ENCODE measurements around the gene NCR3LG1.

NCR3LG1 gene

DNA sequence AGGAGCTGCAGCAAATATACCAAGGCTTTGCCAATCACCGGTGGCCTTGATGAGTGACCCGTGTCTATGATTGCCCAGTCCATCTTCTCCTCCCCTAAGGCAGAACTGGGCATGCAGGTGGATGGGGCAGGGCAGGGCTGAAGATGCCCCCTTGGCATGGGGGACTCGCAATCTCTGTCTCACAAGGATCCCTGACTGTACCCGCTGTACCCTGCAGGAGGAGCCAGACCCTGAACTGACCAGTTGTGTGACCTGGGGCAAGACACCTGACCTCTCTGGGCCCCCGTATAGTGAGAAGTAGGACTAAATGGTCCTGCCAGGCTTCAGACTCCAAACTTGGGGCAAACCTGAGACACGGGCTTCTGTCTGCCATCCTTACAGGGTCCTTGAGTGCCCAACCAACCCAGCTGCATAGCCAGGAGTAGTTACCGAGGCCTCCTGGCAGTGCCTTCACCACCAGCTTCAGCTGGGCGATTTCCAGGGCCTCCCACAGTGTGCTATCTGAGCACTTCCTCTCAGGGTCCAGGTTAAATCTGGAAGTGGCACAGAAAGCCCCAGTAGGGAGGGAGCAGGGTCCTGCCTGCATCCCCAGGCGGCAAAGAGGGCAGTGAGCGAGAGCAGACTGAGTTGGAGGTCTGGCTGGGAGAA, 43.3 kb downstream of the NCR3LG1 start:
- no peak for DNase-seq (ENCODE audit: low spot score)

DNA sequence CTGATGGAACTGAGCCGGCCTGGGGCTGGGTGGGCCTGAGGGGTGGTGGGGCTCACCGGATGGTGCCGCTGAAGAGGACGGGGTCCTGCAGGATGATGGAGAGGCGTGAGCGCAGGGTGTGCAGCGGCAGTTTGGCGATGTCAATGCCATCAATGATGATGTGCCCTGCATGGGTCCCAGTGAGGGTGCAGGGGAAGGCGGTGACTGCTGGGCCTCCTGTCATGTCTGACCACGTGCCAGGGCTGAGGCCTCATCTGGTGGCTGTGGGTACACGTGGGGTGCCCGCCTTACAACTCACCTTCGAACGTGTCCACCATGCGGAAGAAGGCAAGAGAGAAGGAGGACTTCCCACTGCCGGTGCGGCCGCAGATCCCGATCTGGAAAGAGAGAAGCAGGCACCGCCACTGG, 44.0 kb downstream of the NCR3LG1 start:
- no peak for DNase-seq (ENCODE audit: low spot score)

GRCh38 chr11:17395978-17396377, 44.4 kb downstream of the NCR3LG1 start:
- no peak for DNase-seq (ENCODE audit: low spot score)

- no peak for DNase-seq (ENCODE audit: low spot score)
Observed at GRCh38 chr11:17396598-17397310, 45.2 kb downstream of the NCR3LG1 start.

- DNase-seq (ENCODE audit: low spot score) = no peak
Observed at GRCh38 chr11:17397311-17398002, 45.9 kb downstream of the NCR3LG1 start.

- no peak for DNase-seq (ENCODE audit: low spot score)
Observed at GRCh38 chr11:17399236-17399635, 47.6 kb downstream of the NCR3LG1 start.

- DNase-seq (ENCODE audit: low spot score) = no peak
Observed at GRCh38 chr11:17400048-17400775, 48.6 kb downstream of the NCR3LG1 start.

GRCh38 chr11:17401316-17401715, 49.7 kb downstream of the NCR3LG1 start:
- DNase-seq (ENCODE audit: low spot score) = no peak

- DNase-seq (ENCODE audit: low spot score) = no peak
Observed at GRCh38 chr11:17401841-17402240, 50.2 kb downstream of the NCR3LG1 start.

GRCh38 chr11:17402486-17402885, 50.9 kb downstream of the NCR3LG1 start:
- no peak for DNase-seq (ENCODE audit: low spot score)

DNA sequence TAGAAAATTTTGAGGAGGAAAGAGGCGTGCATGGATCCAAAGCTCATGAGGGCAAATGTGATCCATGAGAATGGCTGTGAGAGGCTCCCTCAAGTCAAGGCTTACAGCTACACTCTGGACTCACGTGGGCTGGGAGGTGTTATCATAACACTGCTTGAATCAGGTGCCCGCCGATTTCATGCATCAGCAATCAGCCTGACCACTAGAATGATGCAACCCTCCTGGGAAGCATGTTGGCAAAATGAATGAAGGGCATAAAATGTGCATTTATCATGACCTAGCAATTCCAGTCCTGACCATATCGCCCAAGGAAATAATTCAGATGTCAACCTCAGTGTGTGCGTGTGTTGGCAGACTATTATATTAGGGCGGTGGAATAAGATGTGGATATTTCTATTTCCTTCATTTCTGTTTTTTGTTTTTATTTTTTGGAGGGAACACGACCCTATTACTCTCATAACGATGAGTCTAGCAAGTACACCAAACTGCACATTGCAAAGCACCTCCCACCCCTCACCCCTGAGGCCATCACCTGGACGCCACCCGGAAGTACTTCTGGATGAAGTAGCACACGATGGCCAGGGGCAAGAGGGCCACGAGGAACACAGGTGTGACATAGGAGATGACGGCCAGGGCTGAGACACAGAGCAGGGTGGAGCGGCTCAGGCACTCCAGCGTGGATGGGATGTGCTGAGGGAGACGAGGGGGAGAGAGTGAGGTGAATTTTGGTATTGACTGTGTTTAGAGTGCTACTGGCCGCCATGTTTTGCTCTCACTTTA, 52.6 kb downstream of the NCR3LG1 start:
- no peak for DNase-seq (ENCODE audit: low spot score)

- DNase-seq (ENCODE audit: low spot score) = peak; percentile 79
Observed at GRCh38 chr11:17405232-17406005, 53.8 kb downstream of the NCR3LG1 start.

DNA sequence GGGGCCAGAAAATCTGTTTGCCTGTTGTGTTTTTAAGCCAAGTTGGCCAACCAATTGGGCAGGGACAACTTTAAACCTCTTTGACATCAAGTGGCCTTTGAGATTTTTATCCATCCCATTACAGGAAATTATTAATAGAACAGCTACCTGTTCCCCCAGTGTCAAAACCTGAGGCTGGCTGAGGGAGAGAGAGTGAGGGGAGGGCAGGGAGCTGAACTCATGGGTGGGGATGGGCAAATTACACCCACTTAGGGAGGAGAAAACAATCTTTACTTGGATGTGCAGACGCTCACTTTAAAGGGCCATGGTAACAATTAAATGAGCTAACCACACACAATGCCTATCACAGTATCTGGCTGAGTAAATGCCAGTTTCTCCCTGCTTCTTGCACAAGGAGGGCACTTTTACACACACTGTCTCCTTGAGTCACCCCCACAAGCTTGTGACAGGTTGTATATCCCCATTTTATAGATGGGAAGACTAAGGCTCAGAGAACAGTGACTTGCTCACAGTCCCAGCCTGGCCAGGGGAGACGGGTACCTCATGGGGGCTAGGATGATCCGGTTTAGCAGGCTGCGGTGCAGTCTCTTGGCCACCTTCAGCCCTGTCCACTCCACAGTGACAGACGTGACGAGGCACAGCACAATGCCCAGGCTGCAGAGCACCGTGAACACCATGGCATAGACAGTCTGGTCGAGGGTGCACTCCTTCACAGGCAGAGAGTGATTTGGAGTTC, 54.6 kb downstream of the NCR3LG1 start:
- DNase-seq (ENCODE audit: low spot score) = no peak

- DNase-seq (ENCODE audit: low spot score) = no peak
Observed at GRCh38 chr11:17406818-17407149, 55.2 kb downstream of the NCR3LG1 start.

DNA sequence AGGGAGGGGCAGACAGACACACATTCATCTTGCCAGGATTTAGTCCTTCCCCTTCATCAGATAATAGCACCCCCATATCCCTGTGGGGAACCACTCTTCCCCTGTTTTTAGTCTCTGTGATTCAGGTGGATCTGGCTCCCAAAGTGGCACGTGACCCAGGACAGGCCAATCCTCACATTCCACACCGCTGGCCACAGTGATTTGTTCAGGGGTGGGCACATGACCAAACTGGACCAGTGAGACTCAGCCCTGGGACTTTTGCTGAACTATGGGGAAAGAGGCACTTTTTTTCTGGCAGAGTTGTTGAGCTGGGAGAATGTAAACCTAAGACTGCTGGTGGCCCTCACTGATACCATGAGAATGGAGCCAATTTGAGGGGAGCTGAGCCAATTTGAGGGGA, 56.0 kb downstream of the NCR3LG1 start:
- no peak for DNase-seq (ENCODE audit: low spot score)

DNA sequence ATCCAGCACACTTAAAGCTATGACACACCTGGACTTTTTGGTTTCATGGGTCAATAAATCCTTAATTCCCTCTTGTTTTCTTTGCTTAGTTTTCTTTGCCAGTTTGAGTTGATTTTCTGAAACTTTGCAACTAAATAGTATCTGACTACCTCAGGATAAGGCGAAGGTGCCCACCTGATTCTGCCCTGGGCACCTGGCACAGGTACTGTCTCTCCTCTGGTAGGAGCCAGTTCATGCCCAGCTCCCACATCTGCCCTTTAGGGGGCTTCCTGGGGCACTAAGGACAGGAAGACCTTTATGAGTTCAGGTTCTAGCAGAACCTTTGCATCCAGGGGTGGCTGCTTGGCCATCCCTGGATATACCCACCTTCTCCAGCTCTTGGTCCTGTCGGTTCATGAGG, 56.4 kb downstream of the NCR3LG1 start:
- no peak for DNase-seq (ENCODE audit: low spot score)

GRCh38 chr11:17408641-17409040, 57.0 kb downstream of the NCR3LG1 start:
- no peak for DNase-seq (ENCODE audit: low spot score)

GRCh38 chr11:17410606-17411379, 59.2 kb downstream of the NCR3LG1 start:
- no peak for DNase-seq (ENCODE audit: low spot score)

- no peak for DNase-seq (ENCODE audit: low spot score)
Observed at GRCh38 chr11:17411418-17411817, 59.8 kb downstream of the NCR3LG1 start.
